Measurements from ENCODE around the gene SESTD1.
A peak's percentile ranks its signal among the peaks of the same experiment; 100 is the strongest.

Gene SESTD1

DNA sequence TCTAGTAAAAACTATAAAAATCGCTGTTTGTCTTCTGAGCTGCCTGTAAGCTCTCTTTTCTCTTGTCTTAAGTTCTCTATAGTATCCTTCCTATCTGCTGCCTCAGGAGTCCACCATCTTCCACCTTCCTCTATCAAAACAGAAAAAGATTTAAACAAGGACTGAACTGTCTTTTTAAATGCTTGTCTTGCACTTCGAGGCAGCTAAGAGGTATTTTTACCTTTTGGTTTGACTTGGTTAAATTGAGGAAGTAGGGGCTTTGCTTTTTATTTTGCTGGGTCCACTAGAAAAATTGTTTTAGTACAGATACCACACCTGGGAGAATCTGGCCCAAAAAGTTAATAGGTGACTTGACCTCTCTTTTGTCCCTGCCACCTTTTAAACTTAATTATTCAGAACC, 12.2 kb downstream of the SESTD1 start:
- Histone ChIP-seq H4K91ac (ENCODE audit: low read length) (no peak overlapping the region), H3K14ac (ENCODE audit: low read length in 2 of 2) (no peak overlapping the region), H2AFZ (ENCODE audit: low read depth, low read length) (no peak overlapping the region), H3K27ac (ENCODE audit: low read length, poor library complexity, severe bottlenecking) (no peak overlapping the region), H3K9me3 (ENCODE audit: control insufficient read depth, low read length) (peaks cover 10% of the 10 kb centered on the region), H4K8ac (ENCODE audit: low read length) (no peak overlapping the region), H2AK5ac (ENCODE audit: low read length, severe bottlenecking) (no peak overlapping the region), H3K79me1 (replicated peaks; ENCODE audit: low read length, poor library complexity, severe bottlenecking) (peaks cover 17% of the 10 kb centered on the region), H3K9ac (ENCODE audit: low read length) (peak overlapping the region; percentile 24), H3K4me2 (ENCODE audit: low read length, poor library complexity, severe bottlenecking) (no peak overlapping the region), H3K27me3 (ENCODE audit: control insufficient read depth in 1 of 2, insufficient read depth in 1 of 2, low read length in 2 of 2) (no peaks in the 10 kb centered on the region), H2BK5ac (ENCODE audit: low read depth, low read length, poor library complexity, severe bottlenecking) (no peak overlapping the region), H3K18ac (ENCODE audit: low read depth in 1 of 2, low read length in 2 of 2) (no peak overlapping the region), H3K4me3 (ENCODE audit: insufficient read depth in 1 of 2, low read depth in 1 of 2, low read length in 2 of 2) (no peak overlapping the region), H3K4ac (ENCODE audit: low read depth in 1 of 2, low read length in 2 of 2) (no peak overlapping the region), H3K23ac (ENCODE audit: low read length in 2 of 2) (no peak overlapping the region), H2BK120ac (ENCODE audit: low read depth, low read length) (no peak overlapping the region), H2BK12ac (ENCODE audit: low read length in 2 of 2) (no peak overlapping the region), H3K4me1 (ENCODE audit: control insufficient read depth, insufficient read depth, low read depth, low read length) (peaks cover 3% of the 10 kb centered on the region), H2BK15ac (ENCODE audit: low read depth, poor library complexity, severe bottlenecking) (no peak overlapping the region), H3K36me3 (ENCODE audit: control insufficient read depth in 1 of 2, insufficient read depth in 2 of 2, low read depth in 1 of 2, low read length in 2 of 2) (peaks cover 0 to 3% of the 10 kb centered on the region in 2 experiments)
- DNase-seq = no peak
- 96% methylated on average over 2 of the region's 2 CpGs for WGBS

DNA sequence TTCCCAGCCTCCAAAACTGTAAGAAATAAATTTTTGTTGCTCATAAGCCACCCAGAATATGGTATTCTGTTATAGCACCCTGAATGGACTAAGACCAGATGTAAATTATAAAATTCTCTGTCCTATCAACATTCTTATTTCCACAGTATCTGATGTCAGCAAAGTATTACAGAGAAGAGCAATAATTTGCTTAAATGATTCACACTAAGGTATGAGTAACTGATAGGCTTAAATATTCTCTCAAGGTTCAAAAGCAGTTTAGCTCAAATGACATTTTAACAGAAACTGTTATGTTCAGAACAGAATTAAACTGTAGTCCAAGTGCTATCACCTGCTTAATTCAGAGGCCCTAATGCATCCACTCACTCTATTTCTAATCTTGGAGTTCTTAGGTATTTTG, 12.8 kb downstream of the SESTD1 start:
- Histone ChIP-seq H3K4me1 (ENCODE audit: control insufficient read depth, insufficient read depth, low read depth, low read length) (peaks cover 3% of the 10 kb centered on the region), H3K23ac (ENCODE audit: low read length in 2 of 2) (no peak overlapping the region), H3K27me3 (ENCODE audit: control insufficient read depth in 1 of 2, insufficient read depth in 1 of 2, low read length in 2 of 2) (no peaks in the 10 kb centered on the region), H3K4ac (ENCODE audit: low read depth in 1 of 2, low read length in 2 of 2) (no peak overlapping the region), H2AK5ac (ENCODE audit: low read length, severe bottlenecking) (no peak overlapping the region), H3K4me3 (ENCODE audit: insufficient read depth in 1 of 2, low read depth in 1 of 2, low read length in 2 of 2) (no peak overlapping the region), H3K36me3 (ENCODE audit: control insufficient read depth in 1 of 2, insufficient read depth in 2 of 2, low read depth in 1 of 2, low read length in 2 of 2) (peaks cover 0 to 3% of the 10 kb centered on the region in 2 experiments), H3K27ac (ENCODE audit: low read length, poor library complexity, severe bottlenecking) (no peak overlapping the region), H2BK15ac (ENCODE audit: low read depth, poor library complexity, severe bottlenecking) (no peak overlapping the region), H4K91ac (ENCODE audit: low read length) (no peak overlapping the region), H2BK5ac (ENCODE audit: low read depth, low read length, poor library complexity, severe bottlenecking) (no peak overlapping the region), H4K8ac (ENCODE audit: low read length) (no peak overlapping the region), H2BK120ac (ENCODE audit: low read depth, low read length) (no peak overlapping the region), H3K9me3 (ENCODE audit: control insufficient read depth, low read length) (peaks cover 10% of the 10 kb centered on the region), H2BK12ac (ENCODE audit: low read length in 2 of 2) (no peak overlapping the region), H3K79me1 (replicated peaks; ENCODE audit: low read length, poor library complexity, severe bottlenecking) (peaks cover 17% of the 10 kb centered on the region), H3K9ac (ENCODE audit: low read length) (no peak overlapping the region), H3K14ac (ENCODE audit: low read length in 2 of 2) (no peak overlapping the region), H2AFZ (ENCODE audit: low read depth, low read length) (no peak overlapping the region), H3K4me2 (ENCODE audit: low read length, poor library complexity, severe bottlenecking) (no peak overlapping the region), H3K18ac (ENCODE audit: low read depth in 1 of 2, low read length in 2 of 2) (no peak overlapping the region)
- no peak for DNase-seq

DNA sequence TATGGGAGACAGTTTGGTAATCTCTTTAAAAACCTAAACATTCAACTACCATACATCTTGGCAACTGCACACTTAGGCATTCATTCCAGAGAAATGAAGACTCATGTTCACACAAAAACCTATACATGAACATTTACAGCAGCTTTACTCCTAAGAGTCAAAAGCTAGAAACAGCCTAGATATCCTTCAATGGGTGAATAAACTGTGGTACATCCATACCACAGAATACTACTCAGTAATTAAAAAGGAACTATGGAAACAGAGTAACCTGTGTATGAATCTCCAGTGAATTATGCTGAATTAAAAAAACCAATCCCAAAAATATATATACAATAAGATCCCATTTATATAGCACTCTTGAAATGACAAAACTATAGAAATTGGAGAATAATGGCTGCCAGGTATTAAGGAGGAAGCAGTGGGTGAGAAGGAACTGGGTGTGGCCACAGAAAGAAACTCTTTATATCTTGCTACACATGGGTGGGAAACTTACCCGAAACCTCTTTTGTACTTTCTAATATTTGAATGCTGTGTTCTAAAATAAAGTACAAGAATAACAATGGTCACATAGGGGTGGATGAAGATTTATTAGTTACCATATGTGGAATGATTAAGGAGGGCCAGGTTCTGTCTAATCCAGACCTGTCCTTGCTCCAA, 13.7 kb downstream of the SESTD1 start:
- no peaks in the 10 kb centered on the region for H3K36me3 ChIP-seq (ENCODE audit: control insufficient read depth in 1 of 2, insufficient read depth in 2 of 2, low read depth in 1 of 2, low read length in 2 of 2)
- H3K9ac ChIP-seq (ENCODE audit: low read length) = no peak overlapping the region
- H3K79me1 ChIP-seq (replicated peaks; ENCODE audit: low read length, poor library complexity, severe bottlenecking) = peaks cover 17% of the 10 kb centered on the region
- H2AFZ ChIP-seq (ENCODE audit: low read depth, low read length) = no peak overlapping the region
- no peak overlapping the region for H3K23ac ChIP-seq (ENCODE audit: low read length in 2 of 2)
- no peak overlapping the region for H2BK5ac ChIP-seq (ENCODE audit: low read depth, low read length, poor library complexity, severe bottlenecking)
- no peak overlapping the region for H3K18ac ChIP-seq (ENCODE audit: low read depth in 1 of 2, low read length in 2 of 2)
- H2BK12ac ChIP-seq (ENCODE audit: low read length in 2 of 2) = no peak overlapping the region
- H4K8ac ChIP-seq (ENCODE audit: low read length) = no peak overlapping the region
- H3K14ac ChIP-seq (ENCODE audit: low read length in 2 of 2) = no peak overlapping the region
- no peak overlapping the region for H3K4me2 ChIP-seq (ENCODE audit: low read length, poor library complexity, severe bottlenecking)
- peaks cover 3% of the 10 kb centered on the region for H3K4me1 ChIP-seq (ENCODE audit: control insufficient read depth, insufficient read depth, low read depth, low read length)
- H2BK120ac ChIP-seq (ENCODE audit: low read depth, low read length) = no peak overlapping the region
- no peak for DNase-seq
- no peak overlapping the region for H3K4ac ChIP-seq (ENCODE audit: low read depth in 1 of 2, low read length in 2 of 2)
- H4K91ac ChIP-seq (ENCODE audit: low read length) = no peak overlapping the region
- no CpG with 5 or more reads among the region's 1 CpG for WGBS
- no peak overlapping the region for H3K27ac ChIP-seq (ENCODE audit: low read length, poor library complexity, severe bottlenecking)
- peaks cover 7% of the 10 kb centered on the region for H3K9me3 ChIP-seq (ENCODE audit: control insufficient read depth, low read length)
- H2AK5ac ChIP-seq (ENCODE audit: low read length, severe bottlenecking) = no peak overlapping the region
- H3K4me3 ChIP-seq (ENCODE audit: insufficient read depth in 1 of 2, low read depth in 1 of 2, low read length in 2 of 2) = no peak overlapping the region
- no peaks in the 10 kb centered on the region for H3K27me3 ChIP-seq (ENCODE audit: control insufficient read depth in 1 of 2, insufficient read depth in 1 of 2, low read length in 2 of 2)
- no peak overlapping the region for H2BK15ac ChIP-seq (ENCODE audit: low read depth, poor library complexity, severe bottlenecking)

DNA sequence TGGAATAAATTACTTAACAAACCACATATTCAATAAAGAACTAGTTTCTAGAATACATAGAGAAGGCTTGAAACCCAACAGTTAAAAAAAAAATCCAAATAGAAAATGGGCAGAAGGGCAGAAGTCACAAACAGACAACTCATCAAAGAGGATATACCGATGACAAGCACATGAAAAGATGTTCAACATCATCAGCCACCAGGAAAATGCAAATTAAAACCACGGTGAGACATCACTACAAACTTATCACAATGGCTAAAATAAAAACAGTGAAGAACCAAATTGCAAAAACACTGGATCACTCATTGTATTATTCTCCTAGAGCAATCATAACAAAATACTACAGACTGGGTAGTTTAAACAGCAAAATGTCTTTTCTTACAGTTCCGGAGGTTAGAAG, 14.5 kb downstream of the SESTD1 start:
- H3K27me3 ChIP-seq (ENCODE audit: control insufficient read depth in 1 of 2, insufficient read depth in 1 of 2, low read length in 2 of 2) = no peaks in the 10 kb centered on the region
- no peaks in the 10 kb centered on the region for H3K9me3 ChIP-seq (ENCODE audit: control insufficient read depth, low read length)
- no peak overlapping the region for H4K8ac ChIP-seq (ENCODE audit: low read length)
- 92% methylated on average over 3 of the region's 3 CpGs for WGBS
- no peak overlapping the region for H3K14ac ChIP-seq (ENCODE audit: low read length in 2 of 2)
- no peak overlapping the region for H2BK12ac ChIP-seq (ENCODE audit: low read length in 2 of 2)
- no peaks in the 10 kb centered on the region for H3K36me3 ChIP-seq (ENCODE audit: control insufficient read depth in 1 of 2, insufficient read depth in 2 of 2, low read depth in 1 of 2, low read length in 2 of 2)
- no peak overlapping the region for H3K18ac ChIP-seq (ENCODE audit: low read depth in 1 of 2, low read length in 2 of 2)
- no peak for DNase-seq
- H3K4me3 ChIP-seq (ENCODE audit: insufficient read depth in 1 of 2, low read depth in 1 of 2, low read length in 2 of 2) = no peak overlapping the region
- H2BK120ac ChIP-seq (ENCODE audit: low read depth, low read length) = no peak overlapping the region
- H3K79me1 ChIP-seq (replicated peaks; ENCODE audit: low read length, poor library complexity, severe bottlenecking) = peaks cover 15% of the 10 kb centered on the region
- H2AFZ ChIP-seq (ENCODE audit: low read depth, low read length) = no peak overlapping the region
- H3K4ac ChIP-seq (ENCODE audit: low read depth in 1 of 2, low read length in 2 of 2) = no peak overlapping the region
- no peak overlapping the region for H3K9ac ChIP-seq (ENCODE audit: low read length)
- H4K91ac ChIP-seq (ENCODE audit: low read length) = no peak overlapping the region
- H3K4me2 ChIP-seq (ENCODE audit: low read length, poor library complexity, severe bottlenecking) = no peak overlapping the region
- peaks cover 3% of the 10 kb centered on the region for H3K4me1 ChIP-seq (ENCODE audit: control insufficient read depth, insufficient read depth, low read depth, low read length)
- H2AK5ac ChIP-seq (ENCODE audit: low read length, severe bottlenecking) = no peak overlapping the region
- no peak overlapping the region for H2BK15ac ChIP-seq (ENCODE audit: low read depth, poor library complexity, severe bottlenecking)
- no peak overlapping the region for H3K23ac ChIP-seq (ENCODE audit: low read length in 2 of 2)
- H2BK5ac ChIP-seq (ENCODE audit: low read depth, low read length, poor library complexity, severe bottlenecking) = no peak overlapping the region
- H3K27ac ChIP-seq (ENCODE audit: low read length, poor library complexity, severe bottlenecking) = no peak overlapping the region
